Measurements from ENCODE around the gene SYF2.

SYF2 gene

GRCh38 chr1:25208561-25209222, 23.6 kb downstream of the SYF2 start:
- no peaks in the 10 kb centered on the region for H3K9me3 ChIP-seq (ENCODE audit: severe bottlenecking)
- no peaks in the 10 kb centered on the region for H3K4me1 ChIP-seq (ENCODE audit: insufficient read depth, poor library complexity, severe bottlenecking)
- H3K36me3 ChIP-seq (ENCODE audit: low read depth): no peaks in the 10 kb centered on the region
- ATAC-seq (ENCODE audit: low read depth) (no peak), DNase-seq (ENCODE audit: low spot score) (no peak)
- TF ChIP-seq CTCF (IDR thresholded peaks at IDR 0.05; ENCODE audit: poor library complexity, severe bottlenecking): no peak
- H3K4me3 ChIP-seq (ENCODE audit: severe bottlenecking): no peak overlapping the region
- no peak overlapping the region for H3K27ac ChIP-seq (ENCODE audit: poor library complexity, severe bottlenecking)
- H3K27me3 ChIP-seq (ENCODE audit: insufficient read depth, poor library complexity, severe bottlenecking): no peaks in the 10 kb centered on the region

GRCh38 chr1:25208092-25208491, 24.2 kb downstream of the SYF2 start:
- Histone ChIP-seq H3K9me3 (ENCODE audit: severe bottlenecking) (no peaks in the 10 kb centered on the region), H3K27ac (ENCODE audit: poor library complexity, severe bottlenecking) (no peak overlapping the region), H3K4me1 (ENCODE audit: insufficient read depth, poor library complexity, severe bottlenecking) (no peaks in the 10 kb centered on the region), H3K27me3 (ENCODE audit: insufficient read depth, poor library complexity, severe bottlenecking) (no peaks in the 10 kb centered on the region), H3K4me3 (ENCODE audit: severe bottlenecking) (no peak overlapping the region), H3K36me3 (ENCODE audit: low read depth) (no peaks in the 10 kb centered on the region)
- DNase-seq (ENCODE audit: low spot score) (no peak), ATAC-seq (ENCODE audit: low read depth) (no peak)
- no peak for TF ChIP-seq CTCF (IDR thresholded peaks at IDR 0.05; ENCODE audit: poor library complexity, severe bottlenecking)

GRCh38 chr1:25206201-25206600, 26.1 kb downstream of the SYF2 start:
- H3K9me3 ChIP-seq (ENCODE audit: severe bottlenecking): no peaks in the 10 kb centered on the region
- H3K4me1 ChIP-seq (ENCODE audit: insufficient read depth, poor library complexity, severe bottlenecking): no peaks in the 10 kb centered on the region
- DNase-seq (ENCODE audit: low spot score) (no peak), ATAC-seq (ENCODE audit: low read depth) (no peak)
- no peaks in the 10 kb centered on the region for H3K27me3 ChIP-seq (ENCODE audit: insufficient read depth, poor library complexity, severe bottlenecking)
- H3K4me3 ChIP-seq (ENCODE audit: severe bottlenecking): no peak overlapping the region
- H3K36me3 ChIP-seq (ENCODE audit: low read depth): no peaks in the 10 kb centered on the region
- no peak for TF ChIP-seq CTCF (IDR thresholded peaks at IDR 0.05; ENCODE audit: poor library complexity, severe bottlenecking)
- no peak overlapping the region for H3K27ac ChIP-seq (ENCODE audit: poor library complexity, severe bottlenecking)

GRCh38 chr1:25205786-25206185, 26.5 kb downstream of the SYF2 start:
- Histone ChIP-seq H3K9me3 (ENCODE audit: severe bottlenecking) (no peaks in the 10 kb centered on the region), H3K36me3 (ENCODE audit: low read depth) (no peaks in the 10 kb centered on the region), H3K27ac (ENCODE audit: poor library complexity, severe bottlenecking) (no peak overlapping the region), H3K27me3 (ENCODE audit: insufficient read depth, poor library complexity, severe bottlenecking) (no peaks in the 10 kb centered on the region), H3K4me1 (ENCODE audit: insufficient read depth, poor library complexity, severe bottlenecking) (no peaks in the 10 kb centered on the region), H3K4me3 (ENCODE audit: severe bottlenecking) (no peak overlapping the region)
- no peak for DNase-seq (ENCODE audit: low spot score)
- TF ChIP-seq CTCF (IDR thresholded peaks at IDR 0.05; ENCODE audit: poor library complexity, severe bottlenecking): no peak
- no peak for ATAC-seq (ENCODE audit: low read depth)

GRCh38 chr1:25204797-25205480, 27.4 kb downstream of the SYF2 start:
- no peak for DNase-seq (ENCODE audit: low spot score)
- H3K4me3 ChIP-seq (ENCODE audit: severe bottlenecking): no peak overlapping the region
- no peaks in the 10 kb centered on the region for H3K4me1 ChIP-seq (ENCODE audit: insufficient read depth, poor library complexity, severe bottlenecking)

More at GRCh38 chr1:25204797-25205480, 27.4 kb downstream of the SYF2 start:
- no peaks in the 10 kb centered on the region for H3K27me3 ChIP-seq (ENCODE audit: insufficient read depth, poor library complexity, severe bottlenecking)
- no peak overlapping the region for H3K27ac ChIP-seq (ENCODE audit: poor library complexity, severe bottlenecking)
- ATAC-seq (ENCODE audit: low read depth): peak; percentile 44; the same call in 1 of the 3 replicates
- TF ChIP-seq CTCF (IDR thresholded peaks at IDR 0.05; ENCODE audit: poor library complexity, severe bottlenecking): peak; percentile 80
- no peaks in the 10 kb centered on the region for H3K9me3 ChIP-seq (ENCODE audit: severe bottlenecking)
- no peaks in the 10 kb centered on the region for H3K36me3 ChIP-seq (ENCODE audit: low read depth)
